H9 (cell line): ENCODE results near the gene RGS16. TPM values are rescaled to one million over a fixed set of nuclear protein-coding genes. Genes with fewer than 3 reads are reported as not detected.

Experiments
- DNase-seq: peaks from one replicate; pipeline ENCODE4 v3.0.0-alpha.2; 2017
- H2AFZ ChIP-seq: one replicate; pipeline ENCODE4 v1.6.1; 2013; ENCODE audit warnings: mild to moderate bottlenecking, low read length, control low read depth, moderate library complexity
- H2AK5ac ChIP-seq: 2 replicates; pipeline ENCODE4 v1.6.1; 2013; ENCODE audit warnings: low read length, control low read depth, mixed read lengths; ENCODE audit not compliant: insufficient read length
- H2BK120ac ChIP-seq: one replicate; pipeline ENCODE4 v1.6.1; 2013; ENCODE audit warnings: low read depth, mild to moderate bottlenecking, low read length, control low read depth, inconsistent platforms; ENCODE audit not compliant: poor library complexity, severe bottlenecking
- H2BK12ac ChIP-seq: 2 replicates; pipeline ENCODE4 v1.6.1; 2013; ENCODE audit warnings: low read length, control low read depth, mixed read lengths, low read depth; ENCODE audit not compliant: insufficient read length
- H2BK15ac ChIP-seq: 2 replicates; pipeline ENCODE4 v1.6.1; 2013; ENCODE audit warnings: low read depth, low read length, control low read depth
- H2BK20ac ChIP-seq: one replicate; pipeline ENCODE4 v1.6.1; 2013; ENCODE audit warnings: low read depth, mild to moderate bottlenecking, low read length, control low read depth, inconsistent platforms; ENCODE audit not compliant: poor library complexity, severe bottlenecking
- H2BK5ac ChIP-seq: 2 replicates; pipeline ENCODE4 v1.6.1; 2013; ENCODE audit warnings: low read length, control low read depth, mixed read lengths; ENCODE audit not compliant: insufficient read length
- H3K14ac ChIP-seq: 2 replicates; pipeline ENCODE4 v1.6.1; 2013; ENCODE audit warnings: low read length, control low read depth; ENCODE audit not compliant: insufficient read depth
- H3K18ac ChIP-seq: 2 replicates; pipeline ENCODE4 v1.6.1; 2013; ENCODE audit warnings: low read depth, mild to moderate bottlenecking, mixed read lengths, low read length, control low read depth; ENCODE audit not compliant: insufficient read length
- H3K23ac ChIP-seq: 2 replicates; pipeline ENCODE4 v1.6.1; 2013; ENCODE audit warnings: low read length, control low read depth, mixed read lengths, low read depth; ENCODE audit not compliant: insufficient read length
- H3K23me2 ChIP-seq: 2 replicates; pipeline ENCODE4 v1.6.1; 2013; ENCODE audit warnings: low read depth, mild to moderate bottlenecking, mixed read lengths, low read length, control low read depth; ENCODE audit not compliant: insufficient read length, poor library complexity, severe bottlenecking
- H3K27ac ChIP-seq: 2 replicates; pipeline ENCODE4 v1.5.1; 2013; ENCODE audit warnings: low read length, control low read depth, mixed read lengths, low read depth; ENCODE audit not compliant: insufficient read length
- H3K27me3 ChIP-seq: 2 replicates; pipeline ENCODE4 v1.6.1; 2013; ENCODE audit warnings: low read length, control low read depth, inconsistent platforms; ENCODE audit not compliant: insufficient read depth
- H3K4ac ChIP-seq: 2 replicates; pipeline ENCODE4 v1.6.1; 2013; ENCODE audit warnings: low read depth, mild to moderate bottlenecking, control low read depth, inconsistent platforms, low read length, moderate library complexity
- H3K4me1 ChIP-seq: 2 replicates; pipeline ENCODE4 v1.6.1; 2013; ENCODE audit warnings: low read length, control low read depth, inconsistent platforms; ENCODE audit not compliant: insufficient read depth
- H3K4me2 ChIP-seq: 2 replicates; pipeline ENCODE4 v1.6.1; 2013; ENCODE audit warnings: low read length, control low read depth, mixed read lengths; ENCODE audit not compliant: insufficient read length, insufficient read depth
- H3K56ac ChIP-seq: 2 replicates; pipeline ENCODE4 v1.6.1; 2013; ENCODE audit warnings: low read depth, mild to moderate bottlenecking, mixed read lengths, low read length, control low read depth; ENCODE audit not compliant: insufficient read length
- H3K79me1 ChIP-seq: 2 replicates; pipeline ENCODE4 v1.6.1; 2013; ENCODE audit warnings: low read depth, mild to moderate bottlenecking, moderate library complexity, low read length, control low read depth, inconsistent platforms; ENCODE audit not compliant: insufficient read depth, poor library complexity, severe bottlenecking
- H3K79me2 ChIP-seq: 2 replicates; pipeline ENCODE4 v1.6.1; 2013; ENCODE audit warnings: low read length, control low read depth, inconsistent platforms; ENCODE audit not compliant: insufficient read depth
- H3K9ac ChIP-seq: 2 replicates; pipeline ENCODE4 v1.6.1; 2013; ENCODE audit warnings: low read length, control low read depth, mixed read lengths; ENCODE audit not compliant: insufficient read length; ENCODE audit errors: extremely low read depth
- H3K9me3 ChIP-seq: one replicate; pipeline ENCODE4 v1.6.1; 2013; ENCODE audit warnings: low read depth, low read length, inconsistent platforms; ENCODE audit not compliant: control insufficient read depth
- H3T11ph ChIP-seq: one replicate; pipeline ENCODE4 v1.6.1; 2013; ENCODE audit warnings: mild to moderate bottlenecking, low read length, control low read depth, inconsistent platforms
- H4K20me1 ChIP-seq: one replicate; pipeline ENCODE4 v1.6.1; 2013; ENCODE audit not compliant: control insufficient read depth, insufficient read length, insufficient read depth
- H4K5ac ChIP-seq: 2 replicates; pipeline ENCODE4 v1.6.1; 2013; ENCODE audit warnings: low read depth, mild to moderate bottlenecking, mixed read lengths, low read length, control low read depth; ENCODE audit not compliant: insufficient read length
- H4K8ac ChIP-seq: replicated peaks from 2 replicates; pipeline ENCODE4 v1.6.1; 2013; ENCODE audit warnings: low read length, control low read depth, mixed read lengths, low read depth; ENCODE audit not compliant: insufficient read length
- H4K91ac ChIP-seq: 2 replicates; pipeline ENCODE4 v1.6.1; 2013; ENCODE audit warnings: low read depth, mild to moderate bottlenecking, moderate library complexity, mixed read lengths, low read length, control low read depth; ENCODE audit not compliant: insufficient read length
- H3K27ac Mint-ChIP-seq, 3 experiments: 2 replicates in 2 of 3; 3 replicates in 1 of 3; pipeline ENCODE4 v1.8.0; 2020 to 2021; ENCODE audit warnings: mixed read lengths in 3 of 3, mild to moderate bottlenecking in 1 of 3, moderate library complexity in 1 of 3
- H3K27me3 Mint-ChIP-seq: 2 replicates; pipeline ENCODE4 v1.8.0; 2021; ENCODE audit warnings: low read depth, mild to moderate bottlenecking, moderate library complexity, mixed read lengths
- H3K36me3 Mint-ChIP-seq, 3 experiments: 2 replicates in 2 of 3; 3 replicates in 1 of 3; pipeline ENCODE4 v1.8.0; 2020 to 2021; ENCODE audit warnings: low read depth in 3 of 3, mixed read lengths in 3 of 3; ENCODE audit not compliant: insufficient read depth in 1 of 3
- H3K4me1 Mint-ChIP-seq, 2 experiments: 2 replicates each; pipeline ENCODE4 v1.8.0; 2020; ENCODE audit warnings: mixed read lengths in 2 of 2
- H3K4me3 Mint-ChIP-seq, 2 experiments: 2 replicates in 1 of 2; 3 replicates in 1 of 2; pipeline ENCODE4 v1.8.0; 2020 to 2021; ENCODE audit warnings: mild to moderate bottlenecking in 2 of 2, mixed read lengths in 2 of 2, moderate library complexity in 1 of 2
- H3K9me3 Mint-ChIP-seq, 2 experiments: 2 replicates in 1 of 2; 3 replicates in 1 of 2; pipeline ENCODE4 v1.8.0; 2020; ENCODE audit warnings: mild to moderate bottlenecking in 2 of 2, mixed read lengths in 2 of 2, moderate library complexity in 1 of 2
- WGBS: extraction: QIAGEN DNeasy Blood & Tissue Kit; methylation state at CpG from one replicate; pipeline ENCODE4 v1.1.7; 2013; ENCODE audit warnings: missing lambda C conversion rate, low lambda C conversion rate, mixed read lengths; ENCODE audit not compliant: insufficient read length; ENCODE audit errors: extremely low coverage; 5-methylcytosine and 5-hydroxymethylcytosine counted together
- total RNA-seq: library from RNA; stranded (reverse); gene quantifications from 2 replicates; pipeline ENCODE4 v1.2.1, GENCODE V29; 2021
- TF ChIP-seq, protein P1 (sequence below): fragments of 200-600 bp; sonication (generic); conservative IDR thresholded peaks from 3 replicates; pipeline ENCODE4 v1.8.0; 2021; ENCODE audit warnings: antibody characterized with exemption, mild to moderate bottlenecking

RGS16 gene
- total RNA-seq, 1 experiment from 2014 or later = 6.9 TPM

DNA sequence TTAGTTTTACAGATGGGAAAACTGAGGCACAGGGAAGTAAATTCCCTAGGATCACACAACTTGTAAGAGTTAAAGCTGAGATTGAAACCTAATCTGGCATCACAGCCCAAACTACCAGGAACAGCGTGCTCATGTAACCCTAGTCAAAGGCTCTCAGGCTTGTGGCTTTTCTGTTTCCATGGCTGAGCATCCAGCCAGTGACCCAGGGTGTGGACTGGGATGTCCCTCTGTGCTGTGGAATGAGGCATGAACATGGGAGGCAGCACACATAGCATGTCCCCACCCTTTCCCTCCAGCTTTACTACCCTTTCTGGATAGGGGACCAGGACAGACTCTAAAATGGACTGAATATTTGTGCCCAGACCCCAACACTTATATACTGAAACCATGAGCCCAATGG is 35.1 kb upstream of the RGS16 start:
- H4K8ac ChIP-seq = no peak overlapping the region
- H2BK12ac ChIP-seq = no peak overlapping the region
- H3K79me1 ChIP-seq = no peaks in the 10 kb centered on the region
- TF ChIP-seq, protein P1, sequence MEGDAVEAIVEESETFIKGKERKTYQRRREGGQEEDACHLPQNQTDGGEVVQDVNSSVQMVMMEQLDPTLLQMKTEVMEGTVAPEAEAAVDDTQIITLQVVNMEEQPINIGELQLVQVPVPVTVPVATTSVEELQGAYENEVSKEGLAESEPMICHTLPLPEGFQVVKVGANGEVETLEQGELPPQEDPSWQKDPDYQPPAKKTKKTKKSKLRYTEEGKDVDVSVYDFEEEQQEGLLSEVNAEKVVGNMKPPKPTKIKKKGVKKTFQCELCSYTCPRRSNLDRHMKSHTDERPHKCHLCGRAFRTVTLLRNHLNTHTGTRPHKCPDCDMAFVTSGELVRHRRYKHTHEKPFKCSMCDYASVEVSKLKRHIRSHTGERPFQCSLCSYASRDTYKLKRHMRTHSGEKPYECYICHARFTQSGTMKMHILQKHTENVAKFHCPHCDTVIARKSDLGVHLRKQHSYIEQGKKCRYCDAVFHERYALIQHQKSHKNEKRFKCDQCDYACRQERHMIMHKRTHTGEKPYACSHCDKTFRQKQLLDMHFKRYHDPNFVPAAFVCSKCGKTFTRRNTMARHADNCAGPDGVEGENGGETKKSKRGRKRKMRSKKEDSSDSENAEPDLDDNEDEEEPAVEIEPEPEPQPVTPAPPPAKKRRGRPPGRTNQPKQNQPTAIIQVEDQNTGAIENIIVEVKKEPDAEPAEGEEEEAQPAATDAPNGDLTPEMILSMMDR = no peak
- no peaks in the 10 kb centered on the region; the same call in none of the 2 replicates for H3K27me3 Mint-ChIP-seq
- H3K4me1 ChIP-seq = no peaks in the 10 kb centered on the region
- no peak overlapping the region for H3K56ac ChIP-seq
- H4K91ac ChIP-seq = no peak overlapping the region
- no peaks in the 10 kb centered on the region for H3K36me3 Mint-ChIP-seq
- no peaks in the 10 kb centered on the region for H3K23me2 ChIP-seq
- H3K9ac ChIP-seq = no peak overlapping the region
- H3K4me1 Mint-ChIP-seq = peaks cover 0 to 9% of the 10 kb centered on the region in 2 experiments; a peak in 3 of 4 replicates
- H3T11ph ChIP-seq = no peak overlapping the region
- no peak overlapping the region for H2BK5ac ChIP-seq
- no peaks in the 10 kb centered on the region for H3K27me3 ChIP-seq
- H3K23ac ChIP-seq = no peak overlapping the region
- no peaks in the 10 kb centered on the region for H3K9me3 ChIP-seq
- no peak overlapping the region for H2BK15ac ChIP-seq
- H2BK120ac ChIP-seq = no peak overlapping the region
- H3K9me3 Mint-ChIP-seq = no peaks in the 10 kb centered on the region
- H3K79me2 ChIP-seq = no peaks in the 10 kb centered on the region
- H3K27ac Mint-ChIP-seq = no peak overlapping the region
- no peak overlapping the region for H3K4me3 Mint-ChIP-seq
- H4K5ac ChIP-seq = no peak overlapping the region
- H3K4me2 ChIP-seq = no peak overlapping the region
- H3K27ac ChIP-seq = no peak overlapping the region
- H3K4ac ChIP-seq = no peak overlapping the region
- no peak overlapping the region for H3K14ac ChIP-seq
- WGBS = no CpG with 5 or more reads among the region's 1 CpG
- H2AK5ac ChIP-seq = no peak overlapping the region
- no peak overlapping the region for H2AFZ ChIP-seq
- H2BK20ac ChIP-seq = no peak overlapping the region
- no peak for DNase-seq
- H3K18ac ChIP-seq = no peak overlapping the region
- H4K20me1 ChIP-seq = no peaks in the 10 kb centered on the region
